ENCODE measurements around the gene PPFIA3.

Gene PPFIA3

DNA sequence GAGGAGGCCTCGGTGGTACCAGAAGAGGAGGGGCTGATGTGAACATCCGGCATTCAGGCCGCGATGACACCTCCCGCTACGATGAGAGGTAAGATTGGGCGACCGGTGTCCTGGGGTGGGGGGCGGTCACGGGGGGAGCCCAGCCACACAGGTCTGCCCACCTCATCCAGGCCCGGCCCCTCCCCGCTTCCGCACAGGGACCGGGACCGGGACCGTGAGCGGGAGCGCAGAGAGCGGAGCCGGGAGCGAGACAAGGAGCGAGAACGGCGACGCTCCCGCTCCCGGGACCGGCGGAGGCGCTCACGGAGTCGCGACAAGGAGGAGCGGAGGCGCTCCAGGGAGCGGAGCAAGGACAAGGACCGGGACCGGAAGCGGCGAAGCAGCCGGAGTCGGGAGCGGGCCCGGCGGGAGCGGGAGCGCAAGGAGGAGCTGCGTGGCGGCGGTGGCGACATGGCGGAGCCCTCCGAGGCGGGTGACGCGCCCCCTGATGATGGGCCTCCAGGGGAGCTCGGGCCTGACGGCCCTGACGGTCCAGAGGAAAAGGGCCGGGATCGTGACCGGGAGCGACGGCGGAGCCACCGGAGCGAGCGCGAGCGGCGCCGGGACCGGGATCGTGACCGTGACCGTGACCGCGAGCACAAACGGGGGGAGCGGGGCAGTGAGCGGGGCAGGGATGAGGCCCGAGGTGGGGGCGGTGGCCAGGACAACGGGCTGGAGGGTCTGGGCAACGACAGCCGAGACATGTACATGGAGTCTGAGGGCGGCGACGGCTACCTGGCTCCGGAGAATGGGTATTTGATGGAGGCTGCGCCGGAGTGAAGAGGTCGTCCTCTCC is 11.5 kb upstream of the PPFIA3 start:
- H2AFZ ChIP-seq (ENCODE audit: low read depth, low read length), result no peak overlapping the region
- H3K36me3 ChIP-seq (ENCODE audit: insufficient read depth, low read length), result peaks cover 70% of the 10 kb centered on the region
- no peak for ATAC-seq (ENCODE audit: insufficient read depth, low read depth)
- peaks cover under 1% of the 10 kb centered on the region; the same call in 1 of the 2 replicates for H3K4me1 ChIP-seq (ENCODE audit: insufficient read depth, low read length)
- DNase-seq, result no peak
- no peak overlapping the region for H3K4me2 ChIP-seq (ENCODE audit: insufficient read depth, low read length)
- H3K4me3 ChIP-seq (ENCODE audit: low read depth in 1 of 2, low read length in 2 of 2), result no peak overlapping the region
- H3K27me3 ChIP-seq (ENCODE audit: insufficient read depth, low read length, poor library complexity), result no peaks in the 10 kb centered on the region
- no peak overlapping the region for H3K9ac ChIP-seq (ENCODE audit: low read depth, low read length)
- H3K27ac ChIP-seq (ENCODE audit: low read length), result no peak overlapping the region
- no peak for TF ChIP-seq EZH2 (IDR thresholded peaks at IDR 0.05; ENCODE audit: borderline replicate concordance, low read depth, low read length, severe bottlenecking)
- TF ChIP-seq, protein P1, sequence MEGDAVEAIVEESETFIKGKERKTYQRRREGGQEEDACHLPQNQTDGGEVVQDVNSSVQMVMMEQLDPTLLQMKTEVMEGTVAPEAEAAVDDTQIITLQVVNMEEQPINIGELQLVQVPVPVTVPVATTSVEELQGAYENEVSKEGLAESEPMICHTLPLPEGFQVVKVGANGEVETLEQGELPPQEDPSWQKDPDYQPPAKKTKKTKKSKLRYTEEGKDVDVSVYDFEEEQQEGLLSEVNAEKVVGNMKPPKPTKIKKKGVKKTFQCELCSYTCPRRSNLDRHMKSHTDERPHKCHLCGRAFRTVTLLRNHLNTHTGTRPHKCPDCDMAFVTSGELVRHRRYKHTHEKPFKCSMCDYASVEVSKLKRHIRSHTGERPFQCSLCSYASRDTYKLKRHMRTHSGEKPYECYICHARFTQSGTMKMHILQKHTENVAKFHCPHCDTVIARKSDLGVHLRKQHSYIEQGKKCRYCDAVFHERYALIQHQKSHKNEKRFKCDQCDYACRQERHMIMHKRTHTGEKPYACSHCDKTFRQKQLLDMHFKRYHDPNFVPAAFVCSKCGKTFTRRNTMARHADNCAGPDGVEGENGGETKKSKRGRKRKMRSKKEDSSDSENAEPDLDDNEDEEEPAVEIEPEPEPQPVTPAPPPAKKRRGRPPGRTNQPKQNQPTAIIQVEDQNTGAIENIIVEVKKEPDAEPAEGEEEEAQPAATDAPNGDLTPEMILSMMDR (IDR thresholded peaks at IDR 0.05; ENCODE audit: borderline replicate concordance, extremely low read depth, low read length, poor library complexity, severe bottlenecking), result no peak
- H4K20me1 ChIP-seq (ENCODE audit: insufficient read depth, low read length), result peaks cover 63% of the 10 kb centered on the region
- no peaks in the 10 kb centered on the region for H3K9me3 ChIP-seq (ENCODE audit: insufficient read depth, low read length, severe bottlenecking)
- peaks cover 6% of the 10 kb centered on the region; the same call in 1 of the 2 replicates for H3K79me2 ChIP-seq (ENCODE audit: insufficient read depth, low read length)

DNA sequence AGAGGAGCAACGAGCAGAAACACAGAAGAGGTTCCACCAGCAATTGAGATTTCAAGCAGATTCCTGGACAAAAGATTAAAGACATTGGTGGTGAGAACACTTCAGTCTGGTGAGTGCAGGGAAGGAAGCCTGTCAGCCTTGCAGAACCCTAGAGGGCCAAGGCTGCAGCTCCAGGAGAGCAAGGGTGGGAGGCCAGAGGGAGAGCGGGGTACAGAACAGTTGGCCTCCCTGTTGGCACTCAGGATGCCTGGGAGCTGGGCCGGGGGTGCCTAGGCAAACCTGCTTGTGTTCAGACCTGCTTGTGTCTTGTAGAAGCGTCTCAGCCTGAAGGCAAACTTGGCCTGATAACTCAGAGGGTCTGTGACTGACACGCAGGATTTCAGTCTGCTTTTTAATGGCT is 10.3 kb upstream of the PPFIA3 start:
- Histone ChIP-seq H2AFZ (ENCODE audit: low read depth, low read length) (no peak overlapping the region), H4K20me1 (ENCODE audit: insufficient read depth, low read length) (peaks cover 53% of the 10 kb centered on the region), H3K9me3 (ENCODE audit: insufficient read depth, low read length, severe bottlenecking) (no peaks in the 10 kb centered on the region), H3K4me1 (ENCODE audit: insufficient read depth, low read length) (peaks cover 12% of the 10 kb centered on the region), H3K9ac (ENCODE audit: low read depth, low read length) (no peak overlapping the region), H3K36me3 (ENCODE audit: insufficient read depth, low read length) (peaks cover 58% of the 10 kb centered on the region), H3K79me2 (ENCODE audit: insufficient read depth, low read length) (peaks cover 6% of the 10 kb centered on the region; the same call in 1 of the 2 replicates), H3K4me3 (ENCODE audit: low read depth in 1 of 2, low read length in 2 of 2) (no peak overlapping the region), H3K27me3 (ENCODE audit: insufficient read depth, low read length, poor library complexity) (no peaks in the 10 kb centered on the region), H3K4me2 (ENCODE audit: insufficient read depth, low read length) (no peak overlapping the region), H3K27ac (ENCODE audit: low read length) (no peak overlapping the region)
- TF ChIP-seq, protein P1 (IDR thresholded peaks at IDR 0.05; ENCODE audit: borderline replicate concordance, extremely low read depth, low read length, poor library complexity, severe bottlenecking), result no peak
- TF ChIP-seq EZH2 (IDR thresholded peaks at IDR 0.05; ENCODE audit: borderline replicate concordance, low read depth, low read length, severe bottlenecking), result no peak
- DNase-seq (no peak), ATAC-seq (ENCODE audit: insufficient read depth, low read depth) (no peak)

DNA sequence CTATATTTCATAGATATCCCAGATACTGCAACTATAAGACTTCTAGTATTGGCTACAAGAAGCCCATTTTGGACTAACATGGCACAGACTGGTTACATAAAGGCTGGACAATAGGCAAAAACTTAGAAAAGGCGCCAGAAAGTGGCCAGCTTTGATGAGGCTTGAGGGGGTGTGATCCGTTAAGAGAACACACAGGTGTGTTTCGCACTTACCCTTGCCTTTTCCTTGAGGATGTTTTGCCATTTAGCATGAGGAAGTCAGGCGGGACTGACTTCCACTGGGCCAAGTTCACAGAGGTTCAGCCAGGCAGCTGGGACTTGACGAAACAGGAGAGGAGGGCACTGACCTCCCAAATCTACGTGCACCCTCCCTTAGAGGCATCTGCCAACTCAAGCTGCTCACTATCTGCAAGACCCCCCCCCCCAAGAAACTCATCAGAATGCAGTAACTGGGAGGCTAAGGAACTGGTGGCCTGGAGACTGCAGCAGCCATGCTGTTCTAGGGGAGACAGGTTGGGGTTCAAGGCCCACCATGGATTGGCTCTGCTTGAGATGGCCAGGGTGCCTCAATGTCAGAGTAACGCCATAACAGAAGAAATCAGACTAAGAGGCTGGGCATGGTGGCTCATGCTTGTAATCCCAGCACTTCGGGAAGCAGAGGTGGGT is 9.6 kb upstream of the PPFIA3 start:
- no peaks in the 10 kb centered on the region for H3K27me3 ChIP-seq (ENCODE audit: insufficient read depth, low read length, poor library complexity)
- H3K4me3 ChIP-seq (ENCODE audit: low read depth in 1 of 2, low read length in 2 of 2), result no peak overlapping the region
- H3K36me3 ChIP-seq (ENCODE audit: insufficient read depth, low read length), result peaks cover 52% of the 10 kb centered on the region
- no peak overlapping the region for H2AFZ ChIP-seq (ENCODE audit: low read depth, low read length)
- DNase-seq (no peak), ATAC-seq (ENCODE audit: insufficient read depth, low read depth) (no peak)
- peaks cover 46% of the 10 kb centered on the region for H4K20me1 ChIP-seq (ENCODE audit: insufficient read depth, low read length)
- H3K27ac ChIP-seq (ENCODE audit: low read length), result no peak overlapping the region
- H3K9me3 ChIP-seq (ENCODE audit: insufficient read depth, low read length, severe bottlenecking), result no peaks in the 10 kb centered on the region
- TF ChIP-seq EZH2 (IDR thresholded peaks at IDR 0.05; ENCODE audit: borderline replicate concordance, low read depth, low read length, severe bottlenecking), result no peak
- TF ChIP-seq, protein P1 (IDR thresholded peaks at IDR 0.05; ENCODE audit: borderline replicate concordance, extremely low read depth, low read length, poor library complexity, severe bottlenecking), result no peak
- H3K9ac ChIP-seq (ENCODE audit: low read depth, low read length), result no peak overlapping the region
- no peak overlapping the region for H3K4me2 ChIP-seq (ENCODE audit: insufficient read depth, low read length)
- peaks cover 15% of the 10 kb centered on the region for H3K4me1 ChIP-seq (ENCODE audit: insufficient read depth, low read length)
- H3K79me2 ChIP-seq (ENCODE audit: insufficient read depth, low read length), result no peaks in the 10 kb centered on the region
